Measurements from ENCODE around the gene SLIT1.

SLIT1 gene

DNA sequence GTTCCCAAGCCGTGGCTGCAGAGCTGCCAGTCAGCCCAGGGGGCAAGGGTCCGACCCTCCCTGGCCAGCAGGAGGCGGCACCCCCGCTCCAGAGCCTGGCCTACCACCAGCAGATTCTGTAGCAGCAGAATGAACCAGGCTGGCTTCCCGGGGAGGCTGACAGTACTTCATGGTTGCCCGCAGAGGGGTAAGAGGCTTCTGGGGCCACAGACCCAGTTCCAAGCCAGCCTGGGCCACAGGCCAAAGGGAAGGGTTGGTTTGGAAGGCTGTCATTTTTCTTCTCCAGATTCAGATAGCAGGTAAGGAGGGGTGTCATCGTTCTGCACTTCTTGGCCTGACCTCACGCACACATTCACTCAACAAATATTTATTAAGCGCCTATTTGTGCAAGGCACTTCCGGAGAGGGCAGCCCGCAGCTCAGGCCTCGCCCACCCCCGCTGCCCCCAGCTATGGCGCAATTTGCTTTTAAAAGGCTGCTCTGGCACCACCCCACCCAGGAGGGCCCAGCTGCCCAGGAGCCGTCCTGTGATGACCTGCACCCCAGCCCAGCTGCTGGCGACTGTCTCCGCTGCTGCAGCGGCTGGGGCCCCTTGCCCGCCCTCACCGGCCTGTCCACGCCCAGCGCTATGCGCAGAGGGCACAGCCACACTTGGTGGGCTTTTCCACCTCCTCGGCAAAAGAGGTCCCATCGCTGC, 185.1 kb downstream of the SLIT1 start:
- no peak for DNase-seq (ENCODE audit: low read depth)

- no peak for DNase-seq (ENCODE audit: low read depth)
These were observed 185.8 kb downstream of the SLIT1 start for GRCh38 chr10:96999987-97000386.

GRCh38 chr10:96999337-96999736, 186.4 kb downstream of the SLIT1 start:
- no peak for DNase-seq (ENCODE audit: low read depth)

GRCh38 chr10:96998329-96998888, 187.3 kb downstream of the SLIT1 start:
- no peak for DNase-seq (ENCODE audit: low read depth)

GRCh38 chr10:96996275-96996965, 189.3 kb downstream of the SLIT1 start:
- no peak for DNase-seq (ENCODE audit: low read depth)

DNA sequence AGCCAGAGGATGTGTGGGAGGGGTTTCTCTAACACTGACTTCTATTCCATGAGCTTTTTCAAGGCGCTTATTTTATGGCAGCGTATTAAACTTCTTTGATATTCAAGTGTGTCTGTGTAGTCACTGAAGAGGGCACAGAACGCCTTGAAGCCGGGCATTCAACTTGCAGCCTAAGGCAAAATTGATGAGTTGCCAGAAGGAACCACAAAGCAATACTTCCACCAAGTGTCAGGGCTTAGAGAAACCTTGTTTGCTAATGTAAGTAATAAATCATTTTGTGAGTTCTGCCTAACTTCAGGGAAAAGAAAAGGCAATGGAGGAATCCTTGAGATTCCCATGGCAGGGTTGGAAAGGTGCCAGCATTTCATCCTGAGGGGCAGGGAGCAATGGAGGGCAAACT, 189.9 kb downstream of the SLIT1 start:
- DNase-seq (ENCODE audit: low read depth), result no peak

DNA sequence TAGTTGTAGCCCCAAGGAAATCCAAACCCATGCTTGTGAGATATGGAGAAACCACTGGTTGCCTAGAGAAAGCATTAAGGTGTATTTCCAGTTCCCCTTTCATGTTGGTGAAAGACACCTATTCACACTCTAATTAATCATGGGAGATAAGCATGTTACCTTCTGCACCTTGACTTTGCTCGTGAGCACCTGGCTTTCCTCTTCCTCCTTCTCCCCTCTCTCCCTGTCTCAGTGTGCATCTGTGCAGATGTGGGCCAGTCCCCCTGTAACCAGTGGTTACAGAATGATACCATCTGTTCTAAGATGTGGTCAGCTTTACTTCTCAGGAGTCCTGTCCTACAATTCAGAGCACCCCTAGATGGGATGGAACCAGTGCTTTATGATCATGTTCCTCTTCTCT, 193.0 kb downstream of the SLIT1 start:
- no peak for DNase-seq (ENCODE audit: low read depth)

GRCh38 chr10:96991313-96991841, 194.4 kb downstream of the SLIT1 start:
- no peak for DNase-seq (ENCODE audit: low read depth)

- no peak for DNase-seq (ENCODE audit: low read depth)
These were observed 197.3 kb downstream of the SLIT1 start for GRCh38 chr10:96988426-96988825.

GRCh38 chr10:96987842-96988175, 197.9 kb downstream of the SLIT1 start:
- no peak for DNase-seq (ENCODE audit: low read depth)

DNA sequence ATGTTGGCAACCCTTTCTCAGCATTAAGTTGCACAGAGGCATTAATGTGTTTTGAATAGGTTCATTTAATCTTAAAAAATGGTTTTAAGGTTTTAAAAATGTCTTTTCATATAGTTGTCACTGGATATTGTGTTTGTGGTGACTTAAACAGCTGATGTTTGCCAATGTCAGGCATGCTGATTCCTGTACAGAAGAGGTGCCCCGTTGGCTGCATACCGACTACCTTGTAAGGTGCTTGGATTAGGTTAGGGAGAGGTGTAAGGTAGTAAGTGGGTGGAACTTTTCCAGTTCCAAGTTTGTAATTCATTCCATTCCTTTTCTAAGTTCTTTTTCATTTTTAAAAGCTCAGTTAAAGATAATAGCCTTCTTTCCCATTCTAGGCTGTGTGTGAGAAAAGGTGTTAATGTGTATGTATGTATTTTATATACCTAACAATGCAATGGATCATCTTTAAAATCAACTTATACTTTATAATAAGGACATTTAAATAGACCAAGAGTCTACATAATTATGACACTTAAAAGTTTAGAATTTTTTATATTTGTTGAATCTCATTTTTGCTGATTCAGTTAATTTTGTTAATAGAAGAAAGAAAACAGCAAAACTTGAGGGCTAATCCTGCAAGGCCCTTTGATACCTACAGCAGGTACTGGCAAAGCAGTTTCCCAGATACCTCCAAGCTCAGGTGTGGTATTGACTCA, 198.5 kb downstream of the SLIT1 start:
- DNase-seq (ENCODE audit: low read depth), result no peak

DNA sequence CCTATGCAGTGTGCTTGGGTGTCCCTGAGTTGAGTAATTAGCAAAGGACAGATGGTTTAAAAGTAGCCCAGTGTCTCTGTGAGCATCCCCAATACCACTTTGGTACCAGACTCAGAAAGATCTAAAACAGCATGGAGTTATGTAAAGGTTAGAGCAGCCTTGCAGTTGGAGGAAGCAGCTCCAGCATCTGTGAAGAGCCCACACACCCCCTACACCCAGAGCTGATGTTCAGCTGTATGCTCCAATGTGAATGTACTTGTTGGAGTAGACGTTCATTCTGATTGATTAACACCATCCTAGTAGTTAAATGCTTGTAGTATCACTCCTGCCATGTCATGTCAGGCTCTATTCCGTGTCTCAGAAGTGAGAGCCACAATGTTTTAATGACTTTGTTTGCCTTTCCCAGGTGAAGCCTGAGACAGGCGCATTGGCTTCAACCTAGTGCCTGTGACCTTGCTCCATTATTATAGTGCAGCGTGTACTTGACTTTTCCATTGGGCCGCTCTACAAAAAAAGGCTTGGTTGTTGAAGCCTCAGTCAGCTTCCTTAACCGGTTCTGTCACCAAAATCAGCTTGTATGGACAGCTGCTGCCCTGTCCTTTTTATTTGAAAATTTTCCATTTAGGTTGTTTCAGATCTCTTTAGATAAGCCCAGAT, 199.4 kb downstream of the SLIT1 start:
- no peak for DNase-seq (ENCODE audit: low read depth)

- DNase-seq (ENCODE audit: low read depth), result no peak
These were observed 201.1 kb downstream of the SLIT1 start for GRCh38 chr10:96984541-96985131.

- no peak for DNase-seq (ENCODE audit: low read depth)
These were observed 203.4 kb downstream of the SLIT1 start for GRCh38 chr10:96982149-96982930.

GRCh38 chr10:96978621-96979154, 207.1 kb downstream of the SLIT1 start:
- DNase-seq (ENCODE audit: low read depth), result no peak

DNA sequence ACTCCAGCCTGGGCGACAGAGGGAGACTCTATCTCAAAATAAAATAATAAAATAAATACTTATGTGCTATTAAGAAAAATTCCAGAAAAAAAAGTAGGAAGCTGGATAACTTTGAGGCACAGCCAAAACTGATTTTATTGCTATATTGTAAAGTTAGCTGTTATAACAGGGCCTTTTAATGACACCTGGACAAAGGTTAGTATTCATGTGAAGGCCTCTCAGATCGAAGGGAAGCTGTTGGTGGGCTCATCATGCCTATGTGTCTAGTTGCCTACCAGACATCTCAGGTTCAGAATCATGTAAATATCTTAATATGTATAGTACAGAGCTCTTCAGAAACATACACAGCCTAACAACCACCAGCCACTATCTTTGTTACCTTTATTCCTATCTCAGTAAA, 210.6 kb downstream of the SLIT1 start:
- DNase-seq (ENCODE audit: low read depth), result no peak

DNA sequence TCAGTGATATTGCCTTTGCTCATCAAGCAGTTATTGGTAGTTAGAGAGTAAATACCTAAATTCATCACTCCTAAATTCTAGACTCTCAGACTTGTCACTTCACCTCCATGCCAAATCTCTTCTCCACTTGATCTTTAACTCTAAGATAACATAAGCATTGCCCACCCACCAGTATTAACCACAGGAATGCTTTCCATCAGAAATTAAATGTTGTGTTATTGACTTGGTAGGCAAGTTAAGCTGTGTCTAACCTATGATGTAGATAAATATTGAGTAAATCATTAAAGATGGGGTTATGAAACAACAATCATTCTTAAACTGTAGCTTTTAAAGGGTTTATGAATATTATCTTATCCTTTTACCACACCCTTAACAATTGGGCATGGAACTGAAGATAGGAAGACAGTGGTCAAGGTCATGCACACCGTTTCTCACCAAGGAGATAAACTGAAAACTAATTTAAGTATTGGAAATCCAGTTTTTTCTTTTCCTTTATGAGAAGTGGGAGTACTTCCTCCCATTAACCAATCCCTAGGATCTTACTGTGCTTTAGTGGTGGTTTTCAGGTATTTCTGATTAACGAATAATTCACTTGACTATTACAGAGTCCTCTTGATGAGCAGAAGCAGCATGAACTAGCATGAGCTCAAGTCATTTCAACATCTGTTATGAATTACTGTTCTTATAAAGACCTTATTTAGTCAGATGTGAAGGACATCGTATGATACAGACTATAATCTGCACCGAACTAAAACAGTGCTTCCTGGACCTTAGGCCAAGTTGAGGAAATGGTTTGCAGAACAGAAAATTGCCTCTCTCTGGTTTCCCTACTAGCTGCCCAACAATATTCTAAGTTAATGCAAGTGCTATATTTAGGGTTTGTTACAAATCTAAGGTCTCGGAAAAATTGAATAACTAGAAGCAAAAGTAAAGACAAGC, 211.7 kb downstream of the SLIT1 start:
- DNase-seq (ENCODE audit: low read depth), result no peak

DNA sequence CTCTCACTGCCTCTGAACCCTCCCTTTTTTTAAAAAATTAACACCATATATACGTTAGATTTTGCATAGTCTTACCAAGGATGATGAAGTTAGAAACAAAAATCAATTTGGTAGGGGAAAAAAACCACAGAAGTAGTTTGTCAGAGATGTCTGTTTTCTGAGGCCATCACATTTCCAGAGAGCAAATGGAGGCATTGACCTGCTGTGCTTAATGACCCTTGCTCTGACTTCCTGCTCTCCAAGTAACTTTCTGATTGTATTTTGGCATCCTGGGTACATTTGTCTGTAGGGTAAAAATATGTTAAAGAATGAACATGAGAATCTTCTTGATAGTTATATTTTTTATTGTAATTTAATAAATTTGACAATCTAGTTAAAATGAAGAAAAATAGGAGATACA, 213.5 kb downstream of the SLIT1 start:
- DNase-seq (ENCODE audit: low read depth), result no peak

GRCh38 chr10:96971324-96971723, 214.4 kb downstream of the SLIT1 start:
- no peak for DNase-seq (ENCODE audit: low read depth)
